Right atrium auricular region (tissue), 2 donors: Measurements from ENCODE around the gene DIRAS3. TPM values are rescaled to one million over a fixed set of nuclear protein-coding genes. Genes with fewer than 3 reads are reported as not detected.

Experiments
- DNase-seq: peaks from one replicate; pipeline ENCODE4 v3.0.0-alpha.2; 2019; ENCODE audit warnings: low spot score
- H3K27ac ChIP-seq, 2 donors: fragments of 200-600 bp; sonication (generic); 1 replicate in 1 of 2; 2 replicates in 1 of 2; pipeline ENCODE4 v1.5.1; 2016 to 2019
- H3K27me3 ChIP-seq, 2 donors: fragments of 200-600 bp; sonication (generic); one replicate each; pipeline versions ENCODE4 v1.5.1 to v1.6.0; 2017 to 2019
- H3K36me3 ChIP-seq: fragments of 200-600 bp; sonication (generic); one replicate; pipeline ENCODE4 v1.5.1; 2016
- H3K4me1 ChIP-seq, 2 donors: fragments of 200-600 bp; sonication (generic); one replicate each; pipeline versions ENCODE4 v1.5.1 to v1.6.0; 2017 to 2019
- H3K4me3 ChIP-seq, 2 donors: fragments of 200-600 bp; sonication (generic); 1 replicate in 1 of 2; 2 replicates in 1 of 2; pipeline ENCODE4 v1.5.1; 2017 to 2019; ENCODE audit warnings: mild to moderate bottlenecking in 1 of 2, moderate library complexity in 1 of 2
- H3K9me3 ChIP-seq, 2 donors: fragments of 200-600 bp; sonication (generic); one replicate each; pipeline ENCODE4 v1.5.1; 2019
- total RNA-seq, 2 donors: library from RNA; depleted of rRNA; stranded (reverse); fragments of >200 nt; gene quantifications; one replicate each; pipeline ENCODE4 v1.1.0, GENCODE V29; 2016
- TF ChIP-seq, protein P1 (sequence below), 2 donors: fragments of 200-600 bp; sonication (generic); IDR thresholded peaks; one replicate each; pipeline ENCODE4 v1.5.1; 2019; ENCODE audit warnings: antibody characterized with exemption in 2 of 2

The DIRAS3 gene
- total RNA-seq, 2 donors from 2014 or later: 0.96 to 7.3 TPM

GRCh38 chr1:68045511-68046180 lies 4.8 kb downstream of the DIRAS3 start:
- Histone ChIP-seq H3K36me3 (no peaks in the 10 kb centered on the region), H3K4me1 (no peaks in the 10 kb centered on the region), H3K27ac (no peak overlapping the region), H3K9me3 (no peaks in the 10 kb centered on the region), H3K27me3 (no peaks in the 10 kb centered on the region), H3K4me3 (no peak overlapping the region)
- DNase-seq: no peak
- TF ChIP-seq, protein P1, sequence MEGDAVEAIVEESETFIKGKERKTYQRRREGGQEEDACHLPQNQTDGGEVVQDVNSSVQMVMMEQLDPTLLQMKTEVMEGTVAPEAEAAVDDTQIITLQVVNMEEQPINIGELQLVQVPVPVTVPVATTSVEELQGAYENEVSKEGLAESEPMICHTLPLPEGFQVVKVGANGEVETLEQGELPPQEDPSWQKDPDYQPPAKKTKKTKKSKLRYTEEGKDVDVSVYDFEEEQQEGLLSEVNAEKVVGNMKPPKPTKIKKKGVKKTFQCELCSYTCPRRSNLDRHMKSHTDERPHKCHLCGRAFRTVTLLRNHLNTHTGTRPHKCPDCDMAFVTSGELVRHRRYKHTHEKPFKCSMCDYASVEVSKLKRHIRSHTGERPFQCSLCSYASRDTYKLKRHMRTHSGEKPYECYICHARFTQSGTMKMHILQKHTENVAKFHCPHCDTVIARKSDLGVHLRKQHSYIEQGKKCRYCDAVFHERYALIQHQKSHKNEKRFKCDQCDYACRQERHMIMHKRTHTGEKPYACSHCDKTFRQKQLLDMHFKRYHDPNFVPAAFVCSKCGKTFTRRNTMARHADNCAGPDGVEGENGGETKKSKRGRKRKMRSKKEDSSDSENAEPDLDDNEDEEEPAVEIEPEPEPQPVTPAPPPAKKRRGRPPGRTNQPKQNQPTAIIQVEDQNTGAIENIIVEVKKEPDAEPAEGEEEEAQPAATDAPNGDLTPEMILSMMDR (IDR thresholded peaks at IDR 0.05): no peak

DNA sequence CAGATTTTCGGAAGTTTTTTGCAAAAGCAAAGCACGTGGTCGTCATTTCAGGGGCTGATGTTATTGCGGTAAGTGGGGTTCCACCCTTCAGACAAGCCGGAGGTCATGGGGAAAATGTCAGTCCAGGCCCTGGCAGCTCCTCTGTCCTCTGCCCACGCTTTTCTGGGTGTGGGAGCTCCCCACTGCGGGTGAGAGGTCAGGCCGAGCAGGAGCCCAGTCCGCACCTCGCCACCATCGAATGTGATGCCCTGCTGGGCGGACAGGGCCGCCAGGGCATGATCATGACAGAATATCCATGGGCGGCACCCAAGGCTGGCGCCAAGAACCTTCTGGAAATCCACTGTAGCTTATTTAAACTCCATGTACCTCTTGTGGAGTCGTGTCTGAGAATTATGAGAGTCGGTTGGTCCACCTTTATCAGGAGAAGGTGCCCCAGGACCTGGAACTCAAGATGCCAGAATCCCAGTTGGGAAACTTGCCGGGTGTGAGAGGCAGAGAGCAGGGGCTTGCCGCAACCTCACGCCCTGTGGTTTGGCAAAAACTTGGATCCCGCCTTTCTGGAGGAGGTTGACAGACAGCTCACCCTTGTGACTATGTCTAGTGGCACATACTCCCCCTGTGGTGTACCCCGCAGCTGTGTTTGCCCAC lies 6.9 kb downstream of the DIRAS3 start:
- H3K4me3 ChIP-seq: no peak overlapping the region
- no peaks in the 10 kb centered on the region for H3K27me3 ChIP-seq
- H3K36me3 ChIP-seq: no peaks in the 10 kb centered on the region
- DNase-seq: no peak
- no peak overlapping the region for H3K27ac ChIP-seq
- TF ChIP-seq, protein P1 (IDR thresholded peaks at IDR 0.05): no peak
- H3K4me1 ChIP-seq: no peaks in the 10 kb centered on the region
- H3K9me3 ChIP-seq: no peaks in the 10 kb centered on the region

DNA sequence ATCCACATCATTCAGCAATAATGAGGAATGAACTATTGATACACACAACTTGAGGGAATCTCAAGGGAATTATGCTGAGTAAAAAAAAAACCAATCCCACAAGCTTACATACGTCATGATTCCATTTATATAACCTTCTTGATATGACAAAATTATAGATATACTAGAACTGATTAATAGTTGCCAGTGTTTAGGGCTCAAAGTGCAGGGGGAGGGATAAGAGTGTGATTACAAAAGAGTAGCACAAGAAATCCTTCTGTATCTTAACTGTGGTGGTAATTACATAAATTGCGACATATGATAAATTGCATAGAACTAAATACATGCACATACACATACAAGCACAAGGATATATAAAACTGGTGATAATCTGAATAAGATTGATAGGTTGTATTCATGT lies 13.5 kb downstream of the DIRAS3 start:
- Histone ChIP-seq H3K27ac (no peak overlapping the region), H3K4me3 (no peak overlapping the region), H3K9me3 (peaks cover 0 to 6% of the 10 kb centered on the region in 2 donors), H3K36me3 (no peaks in the 10 kb centered on the region), H3K4me1 (no peaks in the 10 kb centered on the region), H3K27me3 (no peaks in the 10 kb centered on the region)
- TF ChIP-seq, protein P1 (IDR thresholded peaks at IDR 0.05): no peak
- no peak for DNase-seq

DNA sequence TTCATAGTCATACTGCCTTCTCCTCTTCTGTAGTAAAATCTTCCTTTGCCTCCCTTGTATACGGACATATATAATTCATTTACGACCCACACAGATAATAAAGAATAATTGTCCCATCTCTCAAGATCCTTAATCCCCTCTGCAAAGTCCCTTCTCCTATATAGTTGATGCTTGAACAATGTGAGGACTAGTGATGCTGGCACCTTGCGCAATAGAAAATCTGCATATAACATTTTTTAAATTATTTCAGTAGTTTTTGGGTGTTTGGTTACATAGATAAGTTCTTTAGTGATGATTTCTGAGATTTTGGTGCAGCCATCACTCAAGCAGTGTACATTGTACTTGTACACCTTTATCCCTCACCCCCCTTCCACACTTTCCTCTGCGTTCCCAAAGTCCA lies 21.0 kb downstream of the DIRAS3 start:
- Histone ChIP-seq H3K4me1 (no peaks in the 10 kb centered on the region), H3K27ac (no peak overlapping the region), H3K4me3 (no peak overlapping the region), H3K27me3 (no peaks in the 10 kb centered on the region), H3K36me3 (no peaks in the 10 kb centered on the region), H3K9me3 (no peaks in the 10 kb centered on the region)
- TF ChIP-seq, protein P1 (IDR thresholded peaks at IDR 0.05): no peak
- DNase-seq: no peak

DNA sequence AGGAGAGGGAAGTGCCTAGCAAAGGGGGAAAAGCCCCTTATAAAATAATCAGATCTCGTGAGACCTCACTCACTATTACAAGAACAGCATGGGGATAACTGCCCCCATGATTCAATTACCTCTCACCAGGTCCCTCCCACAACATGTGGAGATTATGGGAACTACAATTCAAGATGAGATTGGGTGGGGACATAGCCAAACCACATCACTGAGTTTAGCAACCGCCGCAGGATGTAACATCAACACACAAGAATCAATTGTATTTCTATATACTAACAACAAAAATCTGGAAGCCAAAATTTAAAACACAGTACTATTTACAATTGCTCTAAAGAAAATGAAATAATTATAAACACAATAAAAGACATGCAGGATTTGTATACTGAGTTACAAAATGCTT lies 21.9 kb downstream of the DIRAS3 start:
- no peaks in the 10 kb centered on the region for H3K4me1 ChIP-seq

More for the DNA sequence above, 21.9 kb downstream of the DIRAS3 start:
- Histone ChIP-seq H3K27ac (no peak overlapping the region), H3K27me3 (no peaks in the 10 kb centered on the region), H3K4me3 (no peak overlapping the region), H3K36me3 (no peaks in the 10 kb centered on the region), H3K9me3 (no peaks in the 10 kb centered on the region)
- DNase-seq: no peak
- TF ChIP-seq, protein P1 (IDR thresholded peaks at IDR 0.05): no peak
